ENCODE measurements around the gene CEACAM3. TPM values are rescaled to one million over a fixed set of nuclear protein-coding genes. Genes with fewer than 3 reads are reported as not detected.

The CEACAM3 gene
- total and polyA plus RNA-seq, 9 donors, result 0.62 TPM; not detected in 8

- no peak overlapping the region for H3K27ac ChIP-seq
- H3K9me3 ChIP-seq, result no peaks in the 10 kb centered on the region
- WGBS, 3 donors, result 77 to 88% (median 79%) methylated on average over 6 of the region's 6 CpGs
- no peak for DNase-seq
- H3K4me3 ChIP-seq, result no peak overlapping the region
- H3K36me3 ChIP-seq, result no peaks in the 10 kb centered on the region
- H3K27me3 ChIP-seq, result no peaks in the 10 kb centered on the region
- TF ChIP-seq POLR2A (IDR thresholded peaks at IDR 0.05), result no peak
- TF ChIP-seq CTCF (IDR thresholded peaks at IDR 0.05), result no peak
- no peak for TF ChIP-seq EP300 (IDR thresholded peaks at IDR 0.05)
- no peaks in the 10 kb centered on the region for H3K4me1 ChIP-seq (ENCODE audit: insufficient read depth)
- intact Hi-C loops (cut with DNase I), result no loop called here
Measured at GRCh38 chr19:41848666-41849065, 52.3 kb downstream of the CEACAM3 start.

- TF ChIP-seq EP300 (IDR thresholded peaks at IDR 0.05) (no peak), CTCF (IDR thresholded peaks at IDR 0.05) (no peak), POLR2A (IDR thresholded peaks at IDR 0.05) (no peak)
- intact Hi-C loops (cut with DNase I), result no loop called here
- Histone ChIP-seq H3K27ac (no peak overlapping the region), H3K4me3 (no peak overlapping the region), H3K9me3 (no peaks in the 10 kb centered on the region), H3K27me3 (no peaks in the 10 kb centered on the region), H3K36me3 (no peaks in the 10 kb centered on the region), H3K4me1 (ENCODE audit: insufficient read depth) (no peaks in the 10 kb centered on the region)
- DNase-seq, result no peak
- 35 to 55% (median 51%) methylated on average over 2 of the region's 2 CpGs for WGBS, 3 donors
Measured at GRCh38 chr19:41849067-41849466, 52.7 kb downstream of the CEACAM3 start.

GRCh38 chr19:41850381-41850780 is 54.0 kb downstream of the CEACAM3 start:
- DNase-seq, result no peak
- no peaks in the 10 kb centered on the region for H3K36me3 ChIP-seq
- WGBS, 3 donors, result 47 to 63% (median 62%) methylated on average over 5 of the region's 5 CpGs
- intact Hi-C loops (cut with DNase I), result no loop called here
- H3K4me1 ChIP-seq (ENCODE audit: insufficient read depth), result no peaks in the 10 kb centered on the region
- H3K9me3 ChIP-seq, result no peaks in the 10 kb centered on the region
- no peak overlapping the region for H3K4me3 ChIP-seq
- H3K27ac ChIP-seq, result no peak overlapping the region
- no peaks in the 10 kb centered on the region for H3K27me3 ChIP-seq
- no peak for TF ChIP-seq POLR2A (IDR thresholded peaks at IDR 0.05)

- no peak for DNase-seq
- Histone ChIP-seq H3K27me3 (no peaks in the 10 kb centered on the region), H3K36me3 (no peaks in the 10 kb centered on the region), H3K4me3 (no peak overlapping the region), H3K9me3 (no peaks in the 10 kb centered on the region), H3K4me1 (ENCODE audit: insufficient read depth) (no peaks in the 10 kb centered on the region), H3K27ac (no peak overlapping the region)
- TF ChIP-seq POLR2A (IDR thresholded peaks at IDR 0.05) (no peak), CTCF (IDR thresholded peaks at IDR 0.05) (no peak), EP300 (IDR thresholded peaks at IDR 0.05) (no peak)
- intact Hi-C loops (cut with DNase I), result no loop called here
- WGBS, 3 donors, result 13 to 24% (median 16%) methylated on average over 4 of the region's 4 CpGs
Measured at GRCh38 chr19:41851456-41851855, 55.1 kb downstream of the CEACAM3 start.

- no peak for DNase-seq
- Histone ChIP-seq H3K27ac (no peak overlapping the region), H3K4me1 (ENCODE audit: insufficient read depth) (no peaks in the 10 kb centered on the region), H3K9me3 (no peaks in the 10 kb centered on the region), H3K27me3 (no peaks in the 10 kb centered on the region), H3K36me3 (no peaks in the 10 kb centered on the region), H3K4me3 (no peak overlapping the region)
- intact Hi-C loops (cut with DNase I), result no loop called here
- no peak for TF ChIP-seq CTCF (IDR thresholded peaks at IDR 0.05)
- TF ChIP-seq EP300 (IDR thresholded peaks at IDR 0.05), result no peak
- 62 to 87% (median 64%) methylated on average over 2 of the region's 2 CpGs for WGBS, 3 donors
Measured at GRCh38 chr19:41853344-41853743, 57.0 kb downstream of the CEACAM3 start.

Data from ovary (tissue), 9 donors.